ENCODE measurements around the gene RFX3. TPM values are rescaled to one million over a fixed set of nuclear protein-coding genes. Genes with fewer than 3 reads are reported as not detected.

RFX3 gene
- total RNA-seq, 1 donor = 3.1 TPM

DNA sequence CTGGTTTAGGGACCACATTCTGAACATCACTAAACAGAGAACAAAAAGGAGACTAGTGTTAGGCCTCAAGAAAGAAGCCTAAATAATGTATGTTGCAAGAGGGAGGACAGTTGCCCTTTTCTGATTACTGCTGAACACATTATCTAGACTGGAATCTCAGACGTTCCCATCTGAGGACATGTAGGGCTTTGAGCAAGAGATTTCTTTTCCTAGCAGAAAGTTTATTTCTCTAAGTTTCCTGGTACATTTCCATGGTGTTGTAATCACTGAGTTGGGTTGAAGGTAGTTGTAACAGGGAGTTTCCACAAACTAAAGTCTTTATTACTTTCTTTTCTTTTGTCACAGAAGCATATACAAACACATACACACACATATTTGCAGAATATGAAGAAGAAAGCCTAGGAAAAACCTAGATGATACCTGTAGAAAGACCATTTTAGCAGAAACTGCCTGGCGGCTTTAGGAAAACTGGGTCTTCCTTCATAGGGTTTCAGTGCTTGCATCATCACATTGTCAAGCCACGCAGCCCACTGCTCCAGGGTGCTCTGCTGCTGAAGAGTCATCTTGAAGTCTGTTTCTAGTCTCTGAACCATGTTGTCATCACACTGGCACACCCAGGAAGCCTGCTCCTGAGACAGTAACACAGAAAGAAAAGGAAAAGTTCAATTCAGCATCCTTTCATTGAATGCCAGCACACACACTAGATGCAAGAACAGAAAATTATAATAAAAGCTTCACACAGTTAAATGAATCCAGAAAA, 269.1 kb downstream of the RFX3 start:
- H3K4me3 ChIP-seq (ENCODE audit: low read depth, low read length) = no peak overlapping the region
- TF ChIP-seq, protein P1, sequence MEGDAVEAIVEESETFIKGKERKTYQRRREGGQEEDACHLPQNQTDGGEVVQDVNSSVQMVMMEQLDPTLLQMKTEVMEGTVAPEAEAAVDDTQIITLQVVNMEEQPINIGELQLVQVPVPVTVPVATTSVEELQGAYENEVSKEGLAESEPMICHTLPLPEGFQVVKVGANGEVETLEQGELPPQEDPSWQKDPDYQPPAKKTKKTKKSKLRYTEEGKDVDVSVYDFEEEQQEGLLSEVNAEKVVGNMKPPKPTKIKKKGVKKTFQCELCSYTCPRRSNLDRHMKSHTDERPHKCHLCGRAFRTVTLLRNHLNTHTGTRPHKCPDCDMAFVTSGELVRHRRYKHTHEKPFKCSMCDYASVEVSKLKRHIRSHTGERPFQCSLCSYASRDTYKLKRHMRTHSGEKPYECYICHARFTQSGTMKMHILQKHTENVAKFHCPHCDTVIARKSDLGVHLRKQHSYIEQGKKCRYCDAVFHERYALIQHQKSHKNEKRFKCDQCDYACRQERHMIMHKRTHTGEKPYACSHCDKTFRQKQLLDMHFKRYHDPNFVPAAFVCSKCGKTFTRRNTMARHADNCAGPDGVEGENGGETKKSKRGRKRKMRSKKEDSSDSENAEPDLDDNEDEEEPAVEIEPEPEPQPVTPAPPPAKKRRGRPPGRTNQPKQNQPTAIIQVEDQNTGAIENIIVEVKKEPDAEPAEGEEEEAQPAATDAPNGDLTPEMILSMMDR (IDR thresholded peaks at IDR 0.05; ENCODE audit: insufficient read depth, low read length) = no peak
- no peak for DNase-seq (ENCODE audit: low read depth)

DNA sequence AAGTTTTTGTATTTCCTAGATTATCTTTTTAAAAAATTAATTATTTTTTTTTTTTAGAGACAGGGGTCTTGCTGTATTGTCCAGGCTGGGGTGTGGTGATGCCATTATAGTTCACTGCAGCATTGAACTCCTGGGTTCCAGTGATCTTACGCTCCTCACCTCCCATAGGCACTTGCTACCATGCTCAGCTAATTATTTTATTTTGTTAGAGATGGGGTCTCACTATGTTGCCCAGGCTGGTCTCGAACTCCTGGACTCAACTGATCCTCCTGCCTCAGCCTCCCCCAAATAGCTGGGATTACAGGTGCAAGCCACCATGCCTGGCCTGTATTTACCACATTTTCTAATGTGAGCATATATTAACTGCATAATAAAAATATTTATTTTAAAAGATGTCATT, 274.5 kb downstream of the RFX3 start:
- TF ChIP-seq, protein P1 (IDR thresholded peaks at IDR 0.05; ENCODE audit: insufficient read depth, low read length) = no peak
- no peak overlapping the region for H3K4me3 ChIP-seq (ENCODE audit: low read depth, low read length)
- no peak for DNase-seq (ENCODE audit: low read depth)

DNA sequence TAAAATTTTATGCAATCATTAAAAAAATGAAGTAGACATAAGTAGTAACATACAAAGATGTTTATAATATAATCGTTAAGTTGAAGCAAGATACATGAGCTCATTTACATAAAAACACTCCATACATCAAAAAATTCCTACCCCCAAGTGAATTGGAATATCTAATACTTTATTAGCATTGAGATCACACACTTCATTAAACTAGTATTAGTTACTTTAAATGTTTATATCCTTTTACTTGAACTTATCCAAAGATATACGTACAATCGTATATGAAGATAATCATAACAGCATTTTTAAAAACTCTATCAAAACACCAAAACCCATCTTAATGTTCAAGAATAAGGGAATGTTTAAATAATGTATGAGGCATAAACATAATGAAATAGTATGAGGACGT, 275.1 kb downstream of the RFX3 start:
- no peak overlapping the region for H3K4me3 ChIP-seq (ENCODE audit: low read depth, low read length)
- no peak for DNase-seq (ENCODE audit: low read depth)
- TF ChIP-seq, protein P1 (IDR thresholded peaks at IDR 0.05; ENCODE audit: insufficient read depth, low read length) = no peak

DNA sequence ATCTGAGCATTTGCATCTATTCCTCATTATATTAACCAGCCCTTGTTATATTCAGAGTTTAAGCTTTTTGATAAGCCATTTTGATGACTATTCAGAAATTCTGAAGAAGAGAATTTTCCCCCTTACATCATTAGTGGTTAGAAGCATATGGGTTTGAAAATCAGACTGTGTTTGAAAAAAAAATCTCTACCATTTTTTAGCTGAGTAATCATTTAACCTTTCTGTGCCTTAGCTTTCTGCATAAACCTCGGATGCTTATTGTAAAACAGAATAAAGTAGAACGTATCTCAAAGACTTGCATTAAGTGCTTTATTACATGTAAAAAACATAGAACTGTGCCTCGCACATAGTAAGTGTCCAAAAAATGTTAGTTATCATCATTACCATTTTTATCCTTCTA, 278.6 kb downstream of the RFX3 start:
- DNase-seq (ENCODE audit: low read depth) = no peak

DNA sequence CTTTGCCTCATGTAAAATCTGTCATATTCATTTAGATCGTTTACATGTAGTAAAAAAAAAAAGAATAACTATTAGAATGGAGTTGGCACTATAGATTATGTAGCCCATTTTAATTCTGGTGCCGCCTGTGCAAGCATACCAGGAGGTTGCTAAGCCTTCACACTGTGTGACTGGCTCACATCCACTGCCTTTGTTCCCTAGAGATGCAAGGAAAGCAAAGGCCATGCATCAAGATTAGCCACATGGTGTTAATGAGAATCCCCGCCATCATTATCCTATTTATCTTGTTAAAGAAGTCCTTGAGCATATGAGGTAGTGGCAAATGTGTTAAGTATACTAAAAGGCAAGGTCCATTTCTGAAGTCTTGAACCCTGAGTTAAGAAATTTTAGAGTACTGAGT, 279.6 kb downstream of the RFX3 start:
- DNase-seq (ENCODE audit: low read depth) = no peak
- TF ChIP-seq, protein P1 (IDR thresholded peaks at IDR 0.05; ENCODE audit: insufficient read depth, low read length) = no peak
- H3K4me3 ChIP-seq (ENCODE audit: low read depth, low read length) = no peak overlapping the region

More for the DNA sequence above, 278.6 kb downstream of the RFX3 start:
- H3K4me3 ChIP-seq (ENCODE audit: low read depth, low read length) = no peak overlapping the region
- TF ChIP-seq, protein P1 (IDR thresholded peaks at IDR 0.05; ENCODE audit: insufficient read depth, low read length) = no peak

DNA sequence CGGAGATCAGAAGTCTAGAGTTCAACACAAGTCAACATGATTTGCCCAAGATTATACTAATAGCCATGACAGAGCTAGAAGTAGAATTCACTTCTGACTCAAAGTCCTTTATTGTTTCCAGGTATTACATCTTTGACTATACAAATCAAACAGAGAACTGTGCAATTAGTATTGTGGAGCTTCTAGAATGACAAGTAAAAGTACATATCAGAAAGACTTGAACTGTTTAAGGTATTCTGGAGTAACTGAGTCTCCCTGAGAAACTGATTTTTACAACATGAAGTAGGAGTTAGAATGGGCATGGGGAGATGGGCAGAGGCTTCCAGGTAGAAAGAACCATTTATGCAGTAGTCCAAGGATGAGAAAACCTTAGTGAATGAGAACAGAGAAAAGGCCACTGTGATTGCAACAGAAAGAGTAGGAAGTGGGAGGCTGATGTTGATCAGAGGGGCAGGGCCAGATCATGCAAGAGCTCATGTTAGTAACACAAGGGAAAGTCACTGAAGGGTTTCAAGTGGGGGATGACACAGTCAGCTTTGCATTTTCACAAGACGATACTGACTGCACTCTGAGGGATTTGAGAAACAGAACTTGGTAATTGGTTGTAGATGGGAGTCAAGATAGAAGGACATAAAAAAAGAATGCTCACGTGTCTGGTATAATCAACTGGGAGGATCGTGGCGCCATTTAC, 280.7 kb downstream of the RFX3 start:
- no peak for DNase-seq (ENCODE audit: low read depth)
- TF ChIP-seq, protein P1 (IDR thresholded peaks at IDR 0.05; ENCODE audit: insufficient read depth, low read length) = no peak
- no peak overlapping the region for H3K4me3 ChIP-seq (ENCODE audit: low read depth, low read length)
